ENCODE data around the gene PDE4A.

PDE4A gene

GRCh38 chr19:10486551-10486950 is 66.2 kb downstream of the PDE4A start:
- H3K4me3 ChIP-seq (ENCODE audit: low read depth, low read length), result no peak overlapping the region
- no peak for DNase-seq (ENCODE audit: low read depth)
- no peak for TF ChIP-seq CTCF (IDR thresholded peaks at IDR 0.05; ENCODE audit: control insufficient read depth, extremely low read depth, insufficient read depth)

- no peak for DNase-seq (ENCODE audit: low read depth)
- TF ChIP-seq CTCF (IDR thresholded peaks at IDR 0.05; ENCODE audit: control insufficient read depth, extremely low read depth, insufficient read depth), result no peak
- H3K4me3 ChIP-seq (ENCODE audit: low read depth, low read length), result no peak overlapping the region
Observed at GRCh38 chr19:10491472-10492047, 71.2 kb downstream of the PDE4A start.

- H3K4me3 ChIP-seq (ENCODE audit: low read depth, low read length), result no peak overlapping the region
- DNase-seq (ENCODE audit: low read depth), result no peak
- TF ChIP-seq CTCF (IDR thresholded peaks at IDR 0.05; ENCODE audit: control insufficient read depth, extremely low read depth, insufficient read depth), result no peak
Observed at GRCh38 chr19:10497371-10497770, 77.0 kb downstream of the PDE4A start.

- no peak for TF ChIP-seq CTCF (IDR thresholded peaks at IDR 0.05; ENCODE audit: control insufficient read depth, extremely low read depth, insufficient read depth)
- H3K4me3 ChIP-seq (ENCODE audit: low read depth, low read length), result no peak overlapping the region
- no peak for DNase-seq (ENCODE audit: low read depth)
Observed at GRCh38 chr19:10499550-10500246, 79.4 kb downstream of the PDE4A start.

- no peak overlapping the region for H3K4me3 ChIP-seq (ENCODE audit: low read depth, low read length)
- no peak for DNase-seq (ENCODE audit: low read depth)
- TF ChIP-seq CTCF (IDR thresholded peaks at IDR 0.05; ENCODE audit: control insufficient read depth, extremely low read depth, insufficient read depth), result no peak
Observed at GRCh38 chr19:10500247-10500592, 79.9 kb downstream of the PDE4A start.

GRCh38 chr19:10501971-10502523 is 81.7 kb downstream of the PDE4A start:
- DNase-seq (ENCODE audit: low read depth), result peak; percentile 90
- no peak for TF ChIP-seq CTCF (IDR thresholded peaks at IDR 0.05; ENCODE audit: control insufficient read depth, extremely low read depth, insufficient read depth)
- peak overlapping the region; percentile 90 for H3K4me3 ChIP-seq (ENCODE audit: low read depth, low read length)

Data from LNCaP clone FGC (cell line).